HL-60/S4 treated with retinoic acid at 250 ng/mL for 4 days and 3 days (cell line): ENCODE measurements around the gene KRT80.

Experiments
- in situ Hi-C: fragments of 300-500 bp; cut with MboI; formaldehyde crosslinking; loops from 2 replicates; pipeline ENCODE4 v1.7.0; 2022; ENCODE audit warnings: low sequenced_read_pairs

The KRT80 gene

DNA sequence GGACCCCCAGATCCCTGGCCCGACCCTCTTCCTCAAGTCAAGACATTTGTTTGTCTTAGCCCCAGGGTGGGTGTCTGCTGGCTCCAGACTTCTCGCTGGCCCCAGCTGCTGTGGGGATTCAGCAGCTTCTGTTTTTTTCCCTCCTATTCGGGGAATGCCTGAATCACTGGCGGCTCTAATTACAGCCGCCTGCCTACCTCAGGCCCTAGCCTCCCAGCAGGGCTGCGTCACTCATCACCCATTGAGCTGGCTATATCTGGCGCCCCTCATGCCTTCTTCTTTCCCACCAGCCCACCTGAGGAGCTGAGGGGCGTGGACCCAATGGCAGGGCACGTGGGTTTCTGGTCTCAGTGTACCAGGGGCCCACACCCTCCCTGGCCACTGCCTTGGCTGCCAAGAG is 10.1 kb downstream of the KRT80 start:
- in situ Hi-C loops: no loop called here

DNA sequence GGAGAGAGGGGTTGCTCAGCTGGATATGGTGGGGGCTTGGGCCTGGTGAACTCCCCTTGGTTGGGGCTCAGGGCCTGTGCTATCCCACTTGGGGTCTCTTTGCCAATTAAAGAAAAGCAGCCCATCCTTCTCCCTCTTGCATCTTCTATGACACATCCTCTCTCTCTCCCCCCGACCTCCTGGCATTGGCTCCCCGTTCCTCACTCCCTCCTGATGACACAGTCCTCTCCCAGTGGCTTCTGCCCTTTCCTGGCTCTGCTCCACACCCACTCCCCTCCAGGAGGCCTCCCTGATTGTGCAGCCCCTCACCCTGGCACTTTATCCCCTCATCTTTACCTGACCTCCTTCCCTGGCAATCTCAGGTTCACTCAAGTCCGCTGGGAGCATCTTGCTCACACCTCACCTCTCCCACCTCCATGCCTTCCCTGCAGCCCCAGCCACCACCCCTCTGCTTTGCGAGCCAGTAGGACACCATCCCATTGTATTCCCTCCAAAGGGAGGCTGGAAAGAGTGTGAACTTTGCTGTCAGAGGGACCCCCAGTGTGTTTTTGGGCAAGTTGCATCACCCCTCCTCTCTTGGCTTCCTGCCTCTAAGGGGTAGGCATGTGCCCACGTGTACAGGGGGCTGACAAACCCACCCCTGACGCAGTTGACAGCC is 10.7 kb downstream of the KRT80 start:
- in situ Hi-C loops: no loop called here

DNA sequence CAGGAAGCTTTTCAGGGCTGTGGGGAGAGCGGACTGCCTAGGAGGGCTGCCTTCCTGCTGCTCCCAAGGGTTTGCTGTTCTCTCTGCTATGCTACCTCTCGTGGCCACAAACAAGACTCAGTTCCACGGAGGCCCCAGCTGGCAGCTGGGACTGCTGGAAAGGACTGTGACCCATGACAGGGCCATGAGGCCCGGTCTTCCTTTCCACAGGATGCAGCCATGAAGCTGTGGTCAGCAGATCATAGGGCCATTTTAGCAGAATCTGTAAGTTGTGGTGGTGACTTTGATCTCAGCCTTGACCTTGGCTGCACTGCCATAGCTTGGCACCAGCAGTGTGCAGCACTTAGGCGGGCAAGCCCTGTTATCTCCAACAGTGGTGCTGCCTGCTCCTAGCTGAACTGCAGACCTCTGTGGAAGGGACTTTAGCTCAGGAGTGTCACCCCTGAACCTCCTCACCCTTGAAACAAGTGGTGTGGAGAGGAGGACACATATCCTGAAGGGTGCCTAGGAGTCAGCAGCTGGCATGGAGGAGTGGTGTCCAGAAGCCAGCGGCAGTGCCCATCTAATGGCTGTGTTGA is 12.3 kb downstream of the KRT80 start:
- in situ Hi-C loops: no loop called here

DNA sequence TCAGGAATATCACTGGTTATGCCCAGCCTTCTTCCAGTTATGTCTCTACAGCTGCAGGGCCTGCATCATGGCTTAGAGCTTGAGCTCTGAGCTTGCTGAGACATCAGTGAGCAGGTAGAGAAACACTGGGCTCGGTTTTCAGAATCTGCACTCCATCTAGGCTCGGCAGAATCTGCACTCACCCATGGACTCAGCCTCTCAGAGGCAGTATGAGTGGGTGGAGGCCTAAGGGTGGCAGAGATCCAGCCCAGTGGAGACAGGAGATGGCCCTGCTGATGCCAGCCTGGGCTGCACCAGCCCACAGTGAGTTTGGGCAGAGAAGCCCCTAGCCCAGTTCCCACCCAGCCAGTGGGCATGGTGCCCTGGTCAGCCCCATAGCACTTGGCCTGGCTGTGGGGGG is 12.8 kb downstream of the KRT80 start:
- in situ Hi-C loops: no loop called here

GRCh38 chr12:52178443-52178842 is 13.4 kb downstream of the KRT80 start:
- in situ Hi-C loops: no loop called here

DNA sequence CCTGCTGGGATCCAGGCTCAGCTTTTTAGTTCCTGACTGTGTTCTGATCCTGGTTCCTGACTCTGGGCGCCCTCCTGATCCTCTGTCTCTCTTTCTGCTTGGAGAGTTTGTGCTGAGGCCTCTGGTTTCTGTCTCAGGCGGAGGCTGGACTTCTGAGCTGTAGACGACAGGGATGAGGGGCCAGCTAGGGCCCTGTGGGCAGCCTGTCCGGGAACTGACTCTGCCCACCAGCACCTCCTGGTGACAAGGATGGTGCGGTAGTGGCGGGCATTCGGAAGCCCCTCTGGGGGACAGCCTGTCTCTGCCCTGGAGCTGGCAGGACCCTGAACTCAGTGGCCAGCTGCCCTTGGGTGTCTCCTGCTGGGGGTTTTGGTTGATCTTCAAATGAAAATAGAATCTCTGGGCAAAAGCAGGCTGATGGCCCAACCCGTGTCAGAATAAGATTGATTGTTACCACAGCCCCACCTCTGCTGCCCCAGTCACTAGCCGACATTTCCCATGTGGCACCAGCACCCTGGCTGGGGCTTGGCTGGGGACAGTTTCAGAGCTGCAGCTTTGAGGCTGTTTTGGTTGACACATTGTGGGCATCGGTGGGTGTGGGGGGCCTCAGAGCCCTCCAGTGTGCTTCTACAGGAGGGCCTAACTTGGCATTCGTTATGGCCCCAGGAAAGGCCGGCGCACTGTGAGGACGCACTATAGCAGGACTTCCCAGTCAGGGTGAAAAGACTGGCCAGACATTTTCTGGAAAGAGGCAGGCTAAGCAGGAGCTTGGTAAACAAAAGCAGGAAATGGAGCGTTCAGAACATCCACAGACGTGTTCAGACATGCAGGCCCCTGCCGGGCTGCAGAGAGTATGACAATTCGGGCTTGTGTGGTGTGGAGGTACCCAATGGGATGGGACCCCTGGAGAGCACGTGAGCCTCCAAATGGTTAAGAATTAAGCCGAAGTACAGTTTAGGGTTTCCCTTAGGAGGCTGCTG is 16.2 kb downstream of the KRT80 start:
- in situ Hi-C loops: no loop called here

- in situ Hi-C loops: no loop called here
Observed at GRCh38 chr12:52173526-52173925, 18.3 kb downstream of the KRT80 start.

DNA sequence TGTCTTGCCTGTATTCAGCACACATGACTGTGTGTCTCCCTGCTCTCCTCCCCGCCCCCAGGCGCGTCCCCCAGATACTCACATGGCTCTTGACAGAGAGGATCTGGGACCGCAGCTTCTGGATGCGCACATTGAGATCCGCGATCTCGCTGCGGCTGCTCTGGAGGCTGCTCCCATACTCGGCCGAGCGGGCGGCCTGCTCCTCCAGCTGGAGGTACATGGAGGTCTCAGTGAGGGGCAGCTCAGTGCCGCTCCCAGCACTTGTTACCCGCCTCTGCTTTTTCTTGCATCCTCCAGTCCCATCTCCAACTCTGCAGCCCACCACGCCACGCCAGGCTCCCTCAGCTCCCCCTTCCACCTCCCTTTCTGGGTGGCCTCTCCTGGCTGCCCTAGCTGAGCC is 18.9 kb downstream of the KRT80 start:
- in situ Hi-C loops: no loop called here

DNA sequence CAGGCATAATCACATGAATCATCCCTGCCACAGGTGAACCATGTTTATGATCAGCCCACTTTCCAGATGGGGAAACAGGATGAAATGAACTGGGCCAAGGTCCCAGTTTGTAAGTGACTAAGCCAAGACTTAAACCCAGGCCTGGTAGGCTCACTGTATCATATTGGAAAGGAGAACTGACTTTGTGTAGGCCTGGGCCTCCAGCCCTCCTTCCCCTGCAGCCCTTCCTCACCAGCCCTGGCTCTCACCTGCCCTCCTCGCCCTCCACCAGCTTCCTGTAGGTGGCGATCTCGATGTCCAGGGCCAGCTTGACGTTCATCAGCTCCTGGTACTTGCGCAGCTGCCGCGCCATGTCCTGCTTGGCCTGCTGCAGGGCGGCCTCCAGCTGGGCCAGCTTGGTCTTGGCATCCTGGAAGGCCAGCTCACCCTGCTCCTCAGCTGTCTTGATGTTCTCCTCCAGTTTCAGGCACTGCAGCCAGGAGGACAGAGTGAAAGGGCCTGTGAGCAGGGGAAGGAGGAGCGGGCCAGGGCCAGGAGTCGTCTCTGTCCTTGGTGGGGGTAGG is 19.8 kb downstream of the KRT80 start:
- in situ Hi-C loops: no loop called here

GRCh38 chr12:52170827-52171226 is 21.0 kb downstream of the KRT80 start:
- in situ Hi-C loops: no loop called here

GRCh38 chr12:52169886-52170285 is 21.9 kb downstream of the KRT80 start:
- in situ Hi-C loops: no loop called here

GRCh38 chr12:52168019-52168717 is 23.6 kb downstream of the KRT80 start:
- in situ Hi-C loops: no loop called here

- in situ Hi-C loops: no loop called here
Observed at GRCh38 chr12:52167526-52167925, 24.3 kb downstream of the KRT80 start.

DNA sequence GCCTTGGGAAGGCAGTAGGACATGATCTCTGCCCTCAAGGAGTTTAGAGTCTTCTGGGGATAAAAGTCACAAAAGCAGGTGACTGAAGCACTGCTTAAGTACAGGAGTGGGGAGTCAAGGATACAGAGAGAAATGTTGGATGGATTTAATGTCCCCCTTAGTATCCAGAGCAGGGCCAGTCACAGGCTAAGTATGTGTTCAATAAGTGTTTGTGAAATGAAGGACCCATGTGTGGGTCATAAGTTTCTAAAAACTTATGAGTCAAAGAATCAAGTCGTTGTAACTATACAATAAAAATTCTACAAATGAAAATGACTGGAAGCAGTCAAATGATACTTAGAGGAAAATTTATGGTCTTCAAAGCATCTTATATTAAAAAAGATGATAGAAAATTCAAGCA is 25.1 kb downstream of the KRT80 start:
- in situ Hi-C loops: no loop called here

DNA sequence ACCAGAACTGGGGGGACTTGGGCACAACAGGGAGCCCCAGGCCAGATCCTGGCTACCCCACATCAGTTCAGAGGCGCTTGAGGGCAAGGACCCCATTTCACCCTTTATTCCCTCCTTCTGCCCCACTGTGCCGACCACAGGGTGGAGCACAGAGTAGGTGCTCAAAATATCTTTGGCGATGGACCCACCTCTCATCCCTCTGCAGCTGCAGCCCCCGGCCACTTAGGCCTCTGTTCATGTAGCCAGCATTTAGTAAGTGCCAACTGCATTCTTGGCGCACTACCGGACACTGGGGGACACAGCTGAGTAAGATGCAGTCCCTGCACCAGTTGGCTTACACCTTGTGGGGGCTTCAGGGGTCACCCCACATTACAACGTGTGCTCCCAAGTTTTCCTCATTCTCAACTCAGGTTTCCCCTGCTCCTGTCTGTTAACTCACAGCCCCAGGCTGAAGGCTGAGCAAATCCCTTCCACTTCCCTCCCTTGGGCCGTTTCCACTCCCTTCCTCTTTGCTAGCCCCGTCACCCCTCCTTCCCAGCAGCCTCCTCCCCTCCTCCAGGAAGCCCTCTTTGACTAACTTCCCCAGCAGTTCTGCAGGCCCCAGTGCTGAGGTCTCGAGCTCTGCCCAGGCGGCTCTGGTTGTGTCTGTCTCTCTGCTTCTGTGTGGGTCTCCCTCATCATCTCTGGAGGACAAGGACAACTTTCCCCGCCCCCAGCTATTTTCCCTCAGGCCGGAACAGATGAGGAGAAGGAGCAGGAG is 26.5 kb downstream of the KRT80 start:
- in situ Hi-C loops: no loop called here

GRCh38 chr12:52164624-52165023 is 27.2 kb downstream of the KRT80 start:
- in situ Hi-C loops: no loop called here

DNA sequence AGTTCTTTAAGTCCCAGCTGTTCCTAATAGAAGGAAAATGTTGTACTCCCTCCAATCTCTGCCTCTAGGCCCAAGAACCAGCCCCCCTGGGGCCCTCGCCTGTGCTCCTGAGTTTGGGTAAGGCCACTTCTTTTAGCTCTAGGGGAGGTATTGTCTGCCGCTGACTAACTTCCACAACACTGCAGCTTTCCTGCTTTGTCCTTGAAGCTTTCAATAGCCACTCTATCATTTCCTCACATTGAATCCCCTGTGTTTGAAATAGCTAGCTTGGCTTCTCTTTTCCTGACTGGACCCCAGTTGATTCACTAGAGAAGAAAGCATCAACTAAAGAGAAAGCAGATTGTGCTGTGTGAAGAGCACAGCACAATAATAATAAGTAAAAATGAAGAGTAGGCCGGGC is 28.8 kb downstream of the KRT80 start:
- in situ Hi-C loops: no loop called here

- in situ Hi-C loops: no loop called here
Observed at GRCh38 chr12:52160200-52160599, 31.6 kb downstream of the KRT80 start.

DNA sequence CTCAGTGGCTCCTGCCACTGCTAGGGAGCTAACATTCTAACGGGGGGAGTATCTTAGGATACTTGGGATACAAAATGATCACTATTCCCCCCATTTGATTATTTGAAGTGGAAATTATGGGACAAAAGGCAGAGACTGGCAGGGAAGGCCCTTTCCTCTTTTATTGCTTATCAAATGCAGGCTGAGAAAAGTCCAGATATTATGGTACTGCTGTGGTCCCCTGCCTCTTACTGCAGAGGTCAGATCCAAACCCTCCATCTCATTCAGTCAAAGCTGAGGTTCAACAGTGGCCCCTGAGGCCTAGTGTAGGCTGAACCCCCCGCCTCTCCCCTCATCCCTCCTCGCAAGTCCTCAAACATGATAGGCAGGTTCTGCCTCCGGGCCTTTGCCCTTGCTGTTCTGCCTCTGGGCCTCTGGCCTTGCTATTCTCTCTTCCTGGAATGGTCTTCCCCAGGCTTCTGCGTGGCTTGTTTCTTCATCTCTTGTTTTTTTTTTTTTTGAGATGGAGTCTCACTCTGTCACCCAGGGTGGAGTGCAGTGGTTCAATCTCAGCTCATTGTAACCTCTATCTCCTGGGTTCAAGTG is 34.2 kb downstream of the KRT80 start:
- in situ Hi-C loops: no loop called here
